ACHN (cell line): ENCODE measurements around the gene PLA2G4B.

Experiments used
- DNase-seq: peaks from one replicate; pipeline ENCODE4 v3.0.0-alpha.2; 2015
- in situ Hi-C: cut with HindIII; loops from 2 replicates; pipeline ENCODE4 v1.10.0; 2017; ENCODE audit warnings: low sequenced_read_pairs, low pct_ligation_motif_present, low pct_unique_long_range_greater_than_20kb

The PLA2G4B gene

GRCh38 chr15:41838400-41838897 is at the start of gene PLA2G4B:
Gene PLA2G4B, plus strand, starts transcription at chr15:41838847. Its CDS starts 67 bp downstream, at chr15:41838914.
- no peak for DNase-seq
- in situ Hi-C loops: no loop called here

DNA sequence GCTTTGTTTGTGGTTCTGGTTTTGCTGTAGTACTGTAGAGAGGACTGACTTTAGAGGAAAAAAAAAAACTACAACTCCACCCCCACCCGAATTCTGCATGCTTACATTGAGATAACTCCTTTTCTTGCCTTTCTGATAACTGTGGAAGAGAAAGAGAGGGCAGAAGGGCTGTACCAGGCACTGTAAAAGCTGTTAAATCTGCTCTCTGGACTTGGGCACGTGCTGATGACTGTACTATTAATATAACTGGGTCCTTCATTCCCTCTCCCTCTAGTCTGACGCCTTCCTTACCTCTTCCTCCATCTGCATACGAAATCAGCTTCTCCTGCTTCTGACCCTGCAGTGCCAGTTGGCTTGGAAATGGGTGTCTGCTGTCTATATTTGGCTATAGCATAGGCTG is 49.4 kb upstream of the PLA2G4B start:
- in situ Hi-C loops: no loop called here
- DNase-seq: no peak

DNA sequence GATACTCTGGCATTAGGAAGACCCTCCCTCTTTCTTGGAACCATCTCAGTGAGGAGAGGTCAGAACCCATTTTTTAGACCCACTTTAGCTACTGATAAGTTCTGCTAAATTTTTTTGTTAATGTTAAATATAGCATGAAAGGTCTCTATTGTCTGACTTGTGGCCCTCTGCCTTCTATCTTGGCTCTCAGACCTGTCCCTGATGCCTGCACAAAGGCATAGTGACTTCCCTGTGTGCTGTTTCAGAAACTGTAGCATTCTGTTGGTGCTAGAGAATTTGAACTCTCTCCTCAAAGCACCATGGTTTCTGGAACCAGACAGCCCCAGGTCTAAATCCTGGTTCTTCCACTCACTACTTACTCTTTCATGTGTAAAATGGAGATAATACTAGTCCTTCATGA is 49.0 kb upstream of the PLA2G4B start:
- in situ Hi-C loops: no loop called here
- no peak for DNase-seq

- in situ Hi-C loops: no loop called here
- DNase-seq: no peak
Measured at GRCh38 chr15:41790169-41790568, 48.5 kb upstream of the PLA2G4B start.

GRCh38 chr15:41790756-41791546 is 47.7 kb upstream of the PLA2G4B start:
- in situ Hi-C loops: no loop called here
- DNase-seq: peak; percentile 13

DNA sequence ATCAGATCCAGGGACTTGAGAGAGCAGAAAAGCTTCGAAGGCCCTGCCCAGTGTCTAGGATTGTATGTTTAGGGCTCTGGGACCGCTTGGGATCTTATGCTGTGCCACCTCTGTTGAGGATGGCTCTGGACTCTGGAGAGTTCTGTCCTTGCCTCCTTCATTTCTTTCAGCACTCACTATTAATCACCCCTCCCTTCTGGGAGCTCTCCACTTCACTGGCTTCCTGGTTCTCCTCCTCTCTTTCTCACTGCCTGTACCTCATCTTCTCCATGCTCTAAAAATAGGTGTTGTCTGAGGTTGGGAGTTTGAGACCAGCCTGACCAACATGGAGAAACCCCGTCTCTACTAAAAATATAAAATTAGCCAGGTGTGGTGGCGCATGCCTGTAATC is 47.1 kb upstream of the PLA2G4B start:
- in situ Hi-C loops: no loop called here
- DNase-seq: no peak

DNA sequence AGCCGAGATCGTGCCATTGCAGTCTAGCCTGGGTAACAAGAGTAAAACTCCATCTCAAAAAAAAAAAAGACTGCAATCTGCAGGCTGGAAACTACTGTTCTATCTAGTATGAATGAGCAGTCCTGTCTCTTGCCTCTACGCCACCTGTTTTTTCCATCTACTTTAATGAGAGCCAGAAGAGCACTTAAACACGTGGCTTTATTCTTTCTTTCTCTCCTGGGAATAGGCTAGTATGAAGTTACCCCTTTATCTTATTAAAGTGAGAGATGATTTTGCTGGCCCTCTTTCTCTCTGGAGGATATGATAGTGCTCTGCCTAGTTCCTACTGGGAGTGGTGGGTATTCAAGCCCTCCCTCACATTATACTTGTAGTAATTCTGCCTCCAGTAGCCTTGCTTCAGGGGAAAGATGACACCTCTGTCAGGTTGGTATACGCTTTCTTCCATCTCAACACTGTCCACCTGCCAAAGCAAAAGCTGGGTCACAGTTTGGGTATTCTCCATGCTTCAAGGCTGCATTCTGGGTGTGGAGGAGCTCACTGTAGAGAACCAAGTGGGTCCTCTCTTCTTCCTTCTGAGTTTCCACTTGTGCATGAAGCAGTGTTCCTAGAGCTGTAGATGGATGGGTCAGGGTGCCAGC is 46.5 kb upstream of the PLA2G4B start:
- in situ Hi-C loops: no loop called here

DNA sequence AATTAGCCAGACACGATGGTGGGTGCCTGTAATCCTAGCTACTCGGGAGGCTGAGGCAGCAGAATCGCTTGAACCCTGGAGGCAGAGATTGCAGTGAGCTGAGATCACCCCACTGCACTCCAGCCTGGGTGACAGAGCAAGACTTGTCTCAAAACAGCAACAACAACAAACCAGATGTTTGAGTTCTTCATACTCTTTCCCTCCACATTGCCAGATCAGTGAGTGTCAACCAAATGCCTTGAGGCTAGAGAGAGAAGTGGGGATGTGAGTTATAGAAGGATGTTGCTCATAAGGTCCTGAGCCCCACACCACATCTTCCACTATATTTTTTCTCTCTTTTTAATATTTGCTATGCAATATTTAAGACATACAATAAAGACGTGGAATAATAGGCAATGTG is 44.6 kb upstream of the PLA2G4B start:
- no peak for DNase-seq
- in situ Hi-C loops: no loop called here

More for the DNA sequence above, 46.5 kb upstream of the PLA2G4B start:
- no peak for DNase-seq

- in situ Hi-C loops: no loop called here
- no peak for DNase-seq
Measured at GRCh38 chr15:41795996-41796856, 42.4 kb upstream of the PLA2G4B start.

DNA sequence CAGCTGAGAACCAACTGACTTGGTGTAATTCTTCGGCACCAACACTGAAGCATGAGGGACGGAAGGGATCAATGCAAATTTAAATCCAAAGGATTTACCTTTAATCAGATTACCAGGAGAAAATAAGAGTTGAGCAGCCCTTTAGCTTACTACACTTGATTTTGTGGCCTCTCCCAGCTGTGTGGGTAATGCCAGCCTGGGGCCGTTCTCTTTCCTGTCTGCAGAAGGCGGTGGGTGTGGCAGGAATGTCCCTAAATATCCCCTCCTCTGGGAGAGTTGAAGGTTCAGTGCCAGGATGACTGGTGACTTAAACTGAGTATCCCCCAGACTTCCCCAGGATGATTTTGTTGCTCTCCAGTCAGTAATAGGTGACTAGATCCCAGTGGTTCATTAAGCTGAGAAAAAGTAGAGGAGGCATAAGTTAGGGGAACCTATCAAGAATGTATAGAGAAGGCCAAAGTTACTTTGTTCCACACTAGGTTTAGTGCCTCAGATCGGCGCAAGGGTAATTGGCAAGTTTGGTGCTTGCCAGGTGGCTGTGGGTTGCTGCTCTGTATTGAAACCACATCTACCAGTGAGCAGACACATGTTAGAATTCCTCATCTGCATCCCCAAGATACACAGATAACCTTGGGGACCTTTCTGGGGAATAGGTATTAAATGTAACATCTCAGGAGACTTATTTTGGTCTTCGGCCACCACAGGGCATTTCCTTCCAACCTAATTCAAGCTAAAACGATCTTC is 41.3 kb upstream of the PLA2G4B start:
- in situ Hi-C loops: no loop called here
- no peak for DNase-seq

DNA sequence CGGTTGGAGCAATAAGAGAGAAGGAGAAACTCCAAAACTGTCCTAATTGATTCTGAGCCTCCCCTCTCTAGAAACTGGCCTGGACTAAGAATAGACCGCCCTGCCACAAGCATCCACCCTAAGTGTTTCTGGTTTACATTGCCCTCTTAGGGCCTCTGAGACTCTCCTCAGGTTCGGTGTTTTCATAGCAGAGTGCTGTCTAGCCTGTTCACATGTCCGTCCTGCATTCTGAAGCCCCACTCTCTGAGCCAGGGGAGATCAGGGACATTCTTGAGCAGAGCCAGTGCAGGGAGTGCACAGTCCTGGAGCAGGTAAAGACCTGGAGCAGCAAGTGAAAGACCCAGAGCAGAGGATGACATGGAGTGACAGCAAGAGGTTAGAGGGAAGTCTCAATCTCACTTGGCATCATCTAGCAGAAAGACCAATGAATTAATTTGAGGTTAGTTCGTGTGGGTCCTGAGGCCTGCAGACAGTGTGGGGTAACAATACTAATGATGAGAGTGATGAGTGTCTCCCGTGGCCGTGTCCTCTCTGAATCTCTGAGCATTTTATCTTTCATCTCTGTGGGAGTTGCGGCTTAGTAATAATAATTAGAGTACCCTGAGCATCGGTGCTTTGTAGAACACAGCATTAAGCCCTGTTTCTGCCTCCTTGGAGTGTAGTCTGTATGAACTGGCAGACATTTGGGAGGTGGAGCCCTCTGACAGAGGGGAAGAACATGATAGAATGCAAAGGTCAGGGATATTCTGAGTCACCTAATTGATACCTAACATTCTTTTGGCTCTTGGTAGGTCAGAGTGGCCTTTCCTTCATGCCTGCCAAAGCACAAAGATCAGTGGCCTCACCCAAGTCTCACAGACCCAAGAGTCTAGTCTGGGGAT is 39.8 kb upstream of the PLA2G4B start:
- DNase-seq: no peak
- in situ Hi-C loops: no loop called here

DNA sequence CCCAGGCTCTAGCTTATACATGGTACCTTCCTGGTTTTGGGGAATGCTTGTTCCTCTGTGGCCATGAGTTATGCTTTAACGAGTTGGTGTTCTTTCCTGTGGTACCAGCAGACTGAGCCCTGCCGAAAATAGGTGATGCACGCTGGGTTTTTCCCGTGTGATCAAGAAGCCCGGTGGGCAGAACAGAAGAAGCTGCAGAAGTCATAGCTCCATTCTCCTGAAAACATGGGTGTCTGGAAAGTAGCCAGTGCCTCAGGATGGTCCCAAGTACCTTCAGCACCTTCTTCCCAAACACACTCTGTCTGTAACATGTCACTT is 39.2 kb upstream of the PLA2G4B start:
- in situ Hi-C loops: no loop called here
- no peak for DNase-seq

DNA sequence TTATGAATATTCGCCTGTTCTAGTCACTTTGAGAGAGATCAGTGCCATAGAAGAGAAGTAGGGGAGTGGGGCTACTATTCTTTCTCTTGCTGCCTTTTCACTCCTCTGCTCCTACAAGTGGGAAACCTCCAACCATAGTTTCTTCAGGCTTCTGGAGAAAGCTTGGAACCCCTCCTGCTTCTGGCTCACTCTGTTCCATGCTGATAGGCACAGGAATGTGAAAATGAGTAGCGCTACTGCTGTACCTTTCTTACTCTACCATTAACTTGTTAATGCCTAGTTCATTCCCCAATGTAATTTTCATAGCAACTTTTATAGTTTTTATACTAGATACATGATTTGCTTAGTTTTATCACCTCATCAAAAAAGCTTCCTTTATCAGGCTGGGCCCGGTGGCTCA is 37.5 kb upstream of the PLA2G4B start:
- no peak for DNase-seq
- in situ Hi-C loops: no loop called here

- in situ Hi-C loops: no loop called here
- no peak for DNase-seq
Measured at GRCh38 chr15:41801850-41802455, 36.7 kb upstream of the PLA2G4B start.

DNA sequence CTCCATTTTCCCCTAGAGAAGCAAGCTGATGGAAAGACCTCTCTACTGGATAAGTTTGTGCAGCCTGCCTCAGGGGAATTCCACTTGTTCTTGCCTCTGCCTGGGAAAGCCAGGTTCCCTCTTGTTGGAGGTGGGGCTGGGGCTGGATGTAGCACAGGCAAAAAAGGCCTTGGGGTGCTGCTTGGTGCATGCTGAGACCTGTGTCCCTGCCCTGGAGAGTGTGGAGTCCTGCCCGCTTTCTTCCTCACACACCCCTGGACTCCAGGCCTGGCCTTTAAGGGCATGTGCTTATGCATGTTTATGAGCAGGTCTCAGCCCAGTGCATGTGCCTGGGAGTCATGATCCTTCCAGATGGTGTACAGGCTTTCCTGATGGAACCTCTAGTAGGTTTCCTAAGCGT is 34.3 kb upstream of the PLA2G4B start:
- no peak for DNase-seq
- in situ Hi-C loops: no loop called here

GRCh38 chr15:41804916-41805666 is 33.6 kb upstream of the PLA2G4B start:
- no peak for DNase-seq
- in situ Hi-C loops: no loop called here

DNA sequence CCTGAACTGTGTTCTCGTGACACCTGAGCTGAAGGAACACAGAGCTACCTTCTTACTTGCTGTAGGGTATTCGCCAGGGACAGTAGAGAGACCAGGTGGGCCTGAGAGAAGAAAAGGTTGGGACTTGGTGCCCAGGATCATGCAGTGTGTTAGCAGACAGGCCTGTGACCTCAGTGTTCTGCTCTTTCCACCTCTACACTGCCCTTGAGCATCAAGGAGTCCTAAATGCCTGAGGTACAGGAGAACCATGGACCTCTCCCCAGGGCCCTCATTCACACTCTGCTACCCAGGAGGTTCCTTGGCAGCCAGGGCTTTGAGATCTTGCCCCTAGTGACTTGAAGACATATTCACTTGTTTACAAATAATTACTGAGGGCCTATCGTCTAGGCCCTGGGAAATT is 32.9 kb upstream of the PLA2G4B start:
- DNase-seq: no peak
- in situ Hi-C loops: no loop called here
